Vagina (tissue), 2 donors: ENCODE data around the gene SFTPD. TPM values are rescaled to one million over a fixed set of nuclear protein-coding genes. Genes with fewer than 3 reads are reported as not detected.
A peak's percentile ranks its signal among the peaks of the same experiment; 100 is the strongest.

Source experiments
- DNase-seq, 2 donors: peaks; one replicate each; pipeline ENCODE4 v3.0.0-alpha.2; 2017; ENCODE audit errors: extremely low spot score in 2 of 2
- H3K27ac ChIP-seq: fragments of 200-600 bp; sonication (generic); one replicate; pipeline ENCODE4 v1.5.1; 2019
- H3K27me3 ChIP-seq: fragments of 200-600 bp; sonication (generic); one replicate; pipeline ENCODE4 v1.5.1; 2019
- H3K36me3 ChIP-seq, 2 donors: fragments of 200-600 bp; sonication (generic); one replicate each; pipeline ENCODE4 v1.5.1; 2017 to 2019
- H3K4me1 ChIP-seq: fragments of 200-600 bp; sonication (generic); one replicate; pipeline ENCODE4 v1.5.1; 2019
- H3K4me3 ChIP-seq, 2 donors: fragments of 200-600 bp; sonication (generic); 1 replicate in 1 of 2; 2 replicates in 1 of 2; pipeline ENCODE4 v1.5.1; 2016 to 2019
- H3K9me3 ChIP-seq: fragments of 200-600 bp; sonication (generic); one replicate; pipeline ENCODE4 v1.5.1; 2019
- POLR2A ChIP-seq, 2 donors: fragments of 450-650 bp; IDR thresholded peaks; one replicate each; pipeline ENCODE4 v1.6.1; 2017; ENCODE audit warnings: antibody characterized with exemption in 2 of 2, mild to moderate bottlenecking in 2 of 2, moderate library complexity in 2 of 2
- POLR2AphosphoS5 ChIP-seq, 2 donors: sonication (generic); formaldehyde crosslinking; IDR thresholded peaks; one replicate each; pipeline ENCODE4 v1.9.0; 2017; ENCODE audit warnings: antibody characterized with exemption in 2 of 2, mild to moderate bottlenecking in 2 of 2, low read depth in 1 of 2; ENCODE audit not compliant: insufficient read depth in 1 of 2
- intact Hi-C: fragments of 100-400 bp; cut with DNase I; formaldehyde crosslinking; loops from one replicate; pipeline ENCODE4 v1.15.1; 2023
- total RNA-seq: library from RNA; depleted of rRNA; stranded (reverse); fragments of >200 nt; gene quantifications from one replicate; pipeline ENCODE4 v1.2.3, GENCODE V29; 2016
- TF ChIP-seq, protein P1 (sequence below), 3 experiments: fragments of 450-650 bp in 2 of 3; fragments of 200-600 bp in 1 of 3; sonication (generic) in 1 of 3; IDR thresholded peaks; one replicate each; pipeline ENCODE4 v1.5.1; 2017 to 2019; ENCODE audit warnings: antibody characterized with exemption in 3 of 3, mild to moderate bottlenecking in 2 of 3, moderate library complexity in 2 of 3

Gene SFTPD
- total RNA-seq, 1 donor from 2014 or later, result not detected

DNA sequence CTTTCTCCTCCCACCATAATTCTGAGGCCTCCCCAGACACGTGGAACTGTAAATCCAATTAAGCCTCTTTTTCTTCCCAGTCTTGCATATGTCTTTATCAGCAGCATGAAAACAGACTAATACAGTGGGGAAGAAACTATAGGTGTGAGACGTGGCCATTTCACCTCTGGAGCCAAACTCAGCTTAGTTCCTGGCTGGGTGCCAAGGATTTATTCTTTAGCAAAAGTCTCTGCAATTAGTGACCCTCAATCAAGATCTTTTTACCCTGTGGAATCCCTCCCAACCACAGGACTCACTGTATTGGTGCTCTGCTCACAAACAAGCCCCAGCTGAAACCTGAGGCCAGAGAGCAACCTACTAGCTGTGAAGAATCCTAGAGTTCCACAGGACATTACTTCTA is 28.1 kb upstream of the SFTPD start:
- TF ChIP-seq POLR2AphosphoS5 (IDR thresholded peaks at IDR 0.05; ENCODE audit: insufficient read depth in 1 of 2, low read depth in 1 of 2) (no peak), POLR2A (IDR thresholded peaks at IDR 0.05) (no peak)
- TF ChIP-seq, protein P1, sequence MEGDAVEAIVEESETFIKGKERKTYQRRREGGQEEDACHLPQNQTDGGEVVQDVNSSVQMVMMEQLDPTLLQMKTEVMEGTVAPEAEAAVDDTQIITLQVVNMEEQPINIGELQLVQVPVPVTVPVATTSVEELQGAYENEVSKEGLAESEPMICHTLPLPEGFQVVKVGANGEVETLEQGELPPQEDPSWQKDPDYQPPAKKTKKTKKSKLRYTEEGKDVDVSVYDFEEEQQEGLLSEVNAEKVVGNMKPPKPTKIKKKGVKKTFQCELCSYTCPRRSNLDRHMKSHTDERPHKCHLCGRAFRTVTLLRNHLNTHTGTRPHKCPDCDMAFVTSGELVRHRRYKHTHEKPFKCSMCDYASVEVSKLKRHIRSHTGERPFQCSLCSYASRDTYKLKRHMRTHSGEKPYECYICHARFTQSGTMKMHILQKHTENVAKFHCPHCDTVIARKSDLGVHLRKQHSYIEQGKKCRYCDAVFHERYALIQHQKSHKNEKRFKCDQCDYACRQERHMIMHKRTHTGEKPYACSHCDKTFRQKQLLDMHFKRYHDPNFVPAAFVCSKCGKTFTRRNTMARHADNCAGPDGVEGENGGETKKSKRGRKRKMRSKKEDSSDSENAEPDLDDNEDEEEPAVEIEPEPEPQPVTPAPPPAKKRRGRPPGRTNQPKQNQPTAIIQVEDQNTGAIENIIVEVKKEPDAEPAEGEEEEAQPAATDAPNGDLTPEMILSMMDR (IDR thresholded peaks at IDR 0.05), result no peak
- intact Hi-C loops, result no loop called here
- no peaks in the 10 kb centered on the region for H3K4me1 ChIP-seq
- H3K27ac ChIP-seq, result no peak overlapping the region
- no peaks in the 10 kb centered on the region for H3K9me3 ChIP-seq
- no peak for DNase-seq
- H3K36me3 ChIP-seq, result no peaks in the 10 kb centered on the region
- H3K4me3 ChIP-seq, result no peak overlapping the region
- no peaks in the 10 kb centered on the region for H3K27me3 ChIP-seq

DNA sequence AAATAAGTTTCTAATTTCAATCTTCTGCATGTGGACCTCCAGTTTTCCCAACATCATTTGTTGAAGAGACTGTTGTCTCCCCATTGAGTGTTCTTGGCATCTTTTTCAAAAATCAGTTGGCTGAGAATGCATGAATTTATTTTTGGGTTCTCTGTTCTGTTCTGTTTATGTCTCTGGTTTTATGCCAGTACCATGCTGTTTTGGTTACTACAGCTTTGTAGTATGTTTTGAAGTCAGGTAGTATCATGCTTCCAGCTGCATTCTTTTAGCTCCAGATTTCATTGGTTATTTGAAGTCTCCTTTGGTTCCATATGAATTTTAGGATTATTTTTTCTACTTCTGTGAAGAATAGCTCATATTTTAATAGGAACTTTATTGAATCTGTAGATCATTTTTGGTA is 21.2 kb upstream of the SFTPD start:
- no peak overlapping the region for H3K27ac ChIP-seq
- no peaks in the 10 kb centered on the region for H3K27me3 ChIP-seq
- H3K36me3 ChIP-seq, result no peaks in the 10 kb centered on the region
- TF ChIP-seq POLR2A (IDR thresholded peaks at IDR 0.05) (no peak), POLR2AphosphoS5 (IDR thresholded peaks at IDR 0.05; ENCODE audit: insufficient read depth in 1 of 2, low read depth in 1 of 2) (no peak)
- TF ChIP-seq, protein P1 (IDR thresholded peaks at IDR 0.05), result no peak
- H3K4me3 ChIP-seq, result no peak overlapping the region
- H3K9me3 ChIP-seq, result no peaks in the 10 kb centered on the region
- intact Hi-C loops, result no loop called here
- no peaks in the 10 kb centered on the region for H3K4me1 ChIP-seq
- no peak for DNase-seq

DNA sequence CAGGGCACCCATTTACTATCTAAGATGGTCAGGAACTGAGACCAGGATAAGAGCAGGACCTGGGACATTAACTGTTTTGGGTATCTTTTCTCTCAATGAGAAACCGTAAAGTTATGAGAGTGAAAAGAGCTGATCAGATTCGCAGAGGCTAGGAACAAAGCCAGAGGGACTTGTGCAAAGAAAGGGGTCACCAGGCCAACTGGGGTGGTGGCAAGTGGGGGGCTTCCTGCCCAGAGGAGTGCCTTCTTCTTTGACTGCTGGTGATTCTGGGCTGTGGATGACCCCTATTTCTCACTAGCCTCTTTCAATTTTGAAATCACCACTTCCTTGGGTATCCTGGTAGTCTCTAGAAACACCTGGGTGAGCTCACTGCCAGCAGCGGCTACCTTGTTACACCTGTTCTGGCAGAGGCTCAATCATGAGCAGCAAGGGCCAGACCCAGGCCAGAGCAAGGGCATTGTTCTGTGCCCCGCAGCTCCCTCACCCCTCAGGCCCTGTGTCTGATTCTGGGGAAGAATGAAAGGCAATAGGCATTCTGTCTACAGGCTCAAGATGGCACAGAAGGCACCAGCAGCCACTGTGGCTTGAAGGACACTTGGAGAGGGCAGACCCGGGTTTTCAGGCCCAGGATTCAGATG is 999 bp downstream of the SFTPD start:
- H3K27ac ChIP-seq, result no peak overlapping the region
- intact Hi-C loops, result no loop called here
- TF ChIP-seq, protein P1 (IDR thresholded peaks at IDR 0.05), result no peak
- TF ChIP-seq POLR2AphosphoS5 (IDR thresholded peaks at IDR 0.05; ENCODE audit: insufficient read depth in 1 of 2, low read depth in 1 of 2) (no peak), POLR2A (IDR thresholded peaks at IDR 0.05) (no peak)
- no peaks in the 10 kb centered on the region for H3K36me3 ChIP-seq
- peak in 1 of 2 donors; percentile 64 for DNase-seq
- H3K27me3 ChIP-seq, result no peaks in the 10 kb centered on the region
- no peaks in the 10 kb centered on the region for H3K9me3 ChIP-seq
- H3K4me3 ChIP-seq, result no peak overlapping the region
- no peaks in the 10 kb centered on the region for H3K4me1 ChIP-seq

DNA sequence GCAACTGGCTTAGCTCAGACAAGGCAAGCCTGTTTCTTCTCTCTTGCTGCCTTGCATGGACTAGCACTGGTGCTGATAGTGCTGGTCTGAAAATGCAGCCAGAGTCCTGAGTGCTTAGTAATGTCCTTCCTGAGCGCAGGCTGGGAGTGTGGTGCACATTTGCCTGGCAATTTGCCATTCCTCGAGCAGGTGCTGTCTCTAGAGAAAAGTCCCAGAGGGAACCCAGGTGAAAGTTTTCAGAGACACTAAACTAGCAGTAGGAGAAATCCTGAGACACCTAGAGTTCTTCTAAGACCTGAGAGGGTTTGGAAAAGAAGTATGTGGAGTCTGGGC is 1.9 kb downstream of the SFTPD start:
- Histone ChIP-seq H3K36me3 (no peaks in the 10 kb centered on the region), H3K4me1 (no peaks in the 10 kb centered on the region), H3K27me3 (no peaks in the 10 kb centered on the region), H3K9me3 (no peaks in the 10 kb centered on the region), H3K4me3 (no peak overlapping the region), H3K27ac (no peak overlapping the region)
- peak in 1 of 2 donors; percentile 55 for DNase-seq
- TF ChIP-seq, protein P1 (IDR thresholded peaks at IDR 0.05), result no peak
- TF ChIP-seq POLR2AphosphoS5 (IDR thresholded peaks at IDR 0.05; ENCODE audit: insufficient read depth in 1 of 2, low read depth in 1 of 2), result no peak
- no peak for TF ChIP-seq POLR2A (IDR thresholded peaks at IDR 0.05)
- intact Hi-C loops, result no loop called here

DNA sequence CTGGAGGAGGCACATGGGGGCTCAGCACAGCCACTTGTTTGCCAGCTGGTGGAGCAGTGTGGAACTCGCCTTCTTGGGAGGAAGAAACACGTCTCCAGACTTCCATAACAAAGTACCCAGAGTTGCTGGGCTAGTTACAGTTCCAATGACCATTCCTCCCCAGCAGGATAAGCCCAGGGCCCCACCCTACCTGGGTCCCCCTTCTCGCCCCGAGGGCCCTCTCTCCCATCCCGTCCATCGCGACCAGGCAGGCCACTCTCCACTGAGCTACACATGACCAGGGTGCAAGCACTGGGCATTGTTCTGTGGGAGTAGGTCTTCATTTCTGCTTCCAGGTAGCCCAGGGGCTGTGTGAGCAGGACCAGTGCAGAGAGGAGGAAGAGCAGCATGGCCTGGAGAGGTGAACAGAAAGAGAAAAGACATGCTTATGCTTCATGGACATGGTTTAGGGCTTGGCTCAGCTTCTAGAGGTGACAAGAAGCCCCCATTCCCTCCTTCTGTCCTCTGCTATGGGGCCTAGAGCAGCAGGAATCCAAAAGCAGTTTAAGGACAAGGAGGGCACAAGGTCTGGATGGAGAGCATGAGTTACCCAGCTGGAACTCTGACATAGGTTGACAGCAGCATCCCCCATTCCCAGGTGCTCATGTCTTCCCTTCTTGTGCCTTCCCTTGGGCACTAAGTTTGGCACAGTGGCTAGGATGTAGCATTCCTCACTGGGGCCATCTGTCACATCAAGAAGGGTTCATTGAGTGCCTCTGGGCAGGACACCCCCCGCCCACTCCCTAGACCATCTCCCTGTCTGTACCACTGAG is 2.4 kb downstream of the SFTPD start:
- no peaks in the 10 kb centered on the region for H3K36me3 ChIP-seq
- H3K27me3 ChIP-seq, result no peaks in the 10 kb centered on the region
- H3K4me1 ChIP-seq, result no peaks in the 10 kb centered on the region
- intact Hi-C loops, result no loop called here
- H3K4me3 ChIP-seq, result no peak overlapping the region
- DNase-seq, result peak; percentile 76 to 92
- no peaks in the 10 kb centered on the region for H3K9me3 ChIP-seq
- no peak overlapping the region for H3K27ac ChIP-seq
- no peak for TF ChIP-seq POLR2AphosphoS5 (IDR thresholded peaks at IDR 0.05; ENCODE audit: insufficient read depth in 1 of 2, low read depth in 1 of 2)
- no peak for TF ChIP-seq POLR2A (IDR thresholded peaks at IDR 0.05)
- TF ChIP-seq, protein P1 (IDR thresholded peaks at IDR 0.05), result no peak
